Inflammatory macrophage treated with lipopolysaccharide for 1 hour (primary cell): ENCODE measurements around the gene EHD4.
A peak's percentile ranks its signal among the peaks of the same experiment; 100 is the strongest.

Source experiments
- DNase-seq, 2 donors: peaks; one replicate each; pipeline ENCODE4 v3.0.0-alpha.2; 2020 to 2022

Gene EHD4

DNA sequence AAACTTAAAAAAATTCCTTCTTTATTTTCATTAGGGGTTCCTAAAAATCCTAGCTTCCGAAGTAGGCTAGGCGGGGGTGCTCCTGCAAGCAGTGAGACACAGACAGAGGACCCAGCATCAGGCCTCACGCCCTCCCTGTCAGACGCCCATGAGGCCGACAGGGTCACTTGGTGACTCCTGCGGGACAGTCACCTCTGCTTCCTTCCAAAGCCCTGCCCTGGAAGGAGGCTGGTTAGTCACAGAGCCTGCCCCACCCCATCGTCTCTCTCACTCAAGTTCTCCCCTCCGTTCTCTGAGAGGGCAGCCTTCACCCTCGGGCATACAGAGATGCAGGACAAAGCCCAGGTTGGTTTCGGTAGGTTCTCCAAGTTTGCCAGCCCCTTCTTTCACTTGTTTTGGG is 38.6 kb downstream of the EHD4 start:
- DNase-seq, result peak in 1 of 2 donors; percentile 40

DNA sequence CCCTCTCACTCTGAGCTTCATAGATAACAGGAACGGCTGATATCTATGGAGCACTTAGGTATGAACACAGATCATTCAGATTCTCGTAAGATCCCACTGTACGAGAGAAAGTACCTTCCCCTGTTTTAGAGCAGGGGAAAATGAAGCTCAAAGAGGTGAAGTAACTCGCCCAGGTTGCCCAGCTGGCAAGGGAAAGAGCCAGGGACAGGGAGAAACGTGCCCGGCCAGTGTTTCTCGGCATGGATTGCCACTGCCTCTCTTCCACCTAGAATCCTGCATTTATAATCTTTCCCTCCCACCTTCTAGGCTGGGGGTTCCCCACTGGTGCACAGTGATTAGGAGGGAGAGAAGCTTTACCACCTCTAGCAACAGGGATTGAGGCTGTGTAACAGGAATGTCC is 39.0 kb downstream of the EHD4 start:
- no peak for DNase-seq

DNA sequence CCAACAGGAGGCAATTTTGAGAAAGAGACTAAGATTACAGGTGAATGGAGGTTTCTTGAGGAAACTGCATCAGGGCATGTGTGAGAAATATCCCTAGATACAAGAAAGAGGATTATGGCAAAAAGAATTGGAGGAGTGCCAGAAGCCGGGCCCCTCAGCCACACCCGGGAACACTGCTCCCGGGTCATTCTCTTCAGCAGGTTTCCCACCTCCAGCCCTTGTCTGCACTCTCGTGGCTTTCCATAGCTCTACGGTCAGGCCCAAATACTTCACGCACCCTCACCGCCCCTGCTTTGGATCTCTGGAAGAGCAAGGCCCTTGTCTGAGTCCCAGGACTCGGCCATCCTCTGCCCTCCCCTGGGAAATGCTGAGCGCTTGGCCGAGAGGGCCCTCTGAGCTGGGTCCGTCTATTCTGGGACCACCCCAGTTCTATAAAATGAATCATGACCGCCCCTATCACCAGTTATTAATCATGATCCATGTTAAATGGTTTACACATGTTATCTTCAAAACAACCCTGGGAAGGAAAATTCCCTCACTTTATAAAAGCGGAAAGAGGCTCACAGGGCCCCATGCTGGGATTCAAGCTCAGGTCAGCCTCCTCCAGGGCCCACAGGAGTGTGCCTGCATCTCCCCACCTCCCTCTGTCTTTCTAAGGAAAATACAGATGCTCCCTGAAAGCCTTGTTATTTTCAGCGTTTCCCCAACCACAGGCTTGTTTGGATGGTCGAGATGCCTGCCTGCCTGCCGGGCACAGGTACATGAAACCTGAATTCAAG is 39.7 kb downstream of the EHD4 start:
- no peak for DNase-seq

DNA sequence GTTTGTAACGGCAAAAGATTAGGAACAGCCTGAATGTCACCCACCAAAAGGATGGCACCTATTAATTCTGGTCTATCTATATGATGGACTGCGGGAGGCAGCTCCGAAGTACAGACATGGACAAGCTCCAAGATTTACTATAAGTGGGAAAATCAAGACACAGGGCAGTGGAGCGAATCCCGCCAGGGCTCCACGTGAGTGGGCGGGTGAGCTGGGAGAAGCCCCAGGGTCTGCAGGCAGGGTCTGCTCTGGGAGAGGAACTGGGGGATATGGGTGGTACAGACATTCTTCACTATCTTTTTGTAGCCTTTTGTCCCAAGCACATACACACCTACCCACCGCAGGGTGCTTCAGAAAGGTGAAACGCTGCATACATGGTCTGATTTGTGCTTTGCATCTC is 40.3 kb downstream of the EHD4 start:
- DNase-seq, result no peak

DNA sequence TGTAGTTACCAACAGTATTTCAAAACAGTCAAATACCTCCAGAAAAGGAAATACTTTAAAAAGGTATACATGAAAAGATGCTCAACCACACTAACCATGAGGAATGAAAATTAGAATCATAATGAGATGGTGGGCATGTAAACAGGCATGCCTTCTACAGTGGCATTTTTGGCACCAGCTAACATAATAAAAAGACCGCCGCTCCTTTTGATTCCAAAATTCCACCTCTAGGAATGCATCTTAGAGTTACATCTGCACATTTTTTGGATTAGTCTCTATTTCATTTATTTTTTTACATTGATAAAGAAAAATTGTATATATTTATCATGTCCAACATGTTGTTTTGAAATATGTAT is 41.5 kb downstream of the EHD4 start:
- no peak for DNase-seq

DNA sequence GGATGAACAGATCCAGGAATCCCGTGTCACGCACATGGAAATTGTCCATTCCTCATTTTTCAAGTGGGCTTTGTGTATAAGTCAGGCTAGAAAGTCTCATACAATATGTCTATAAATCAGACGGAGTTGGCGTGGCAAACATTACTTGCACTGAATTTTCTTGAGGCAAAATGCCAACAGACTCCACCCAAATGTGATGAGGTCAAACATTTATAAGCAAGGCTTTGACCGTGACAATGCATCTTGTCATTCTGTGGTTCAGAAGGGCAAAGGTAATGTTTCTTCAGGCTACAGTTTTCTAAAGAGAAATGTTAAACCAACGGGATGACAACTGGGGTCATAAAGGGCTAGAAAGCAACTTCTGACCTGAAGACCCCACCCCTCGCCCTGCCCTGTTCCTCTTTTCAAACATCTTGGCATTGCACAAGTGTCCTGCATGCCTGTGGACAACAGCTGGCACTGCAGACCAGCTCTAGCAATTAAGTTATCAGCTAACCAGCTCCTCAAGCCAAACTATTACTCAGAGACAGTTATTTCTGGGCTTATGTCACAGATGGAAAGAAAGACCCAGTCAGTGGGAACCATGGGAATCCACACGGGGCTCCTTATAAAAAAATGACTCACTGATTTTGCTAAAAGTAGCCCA is 42.0 kb downstream of the EHD4 start:
- peak; percentile 67 to 78 for DNase-seq

DNA sequence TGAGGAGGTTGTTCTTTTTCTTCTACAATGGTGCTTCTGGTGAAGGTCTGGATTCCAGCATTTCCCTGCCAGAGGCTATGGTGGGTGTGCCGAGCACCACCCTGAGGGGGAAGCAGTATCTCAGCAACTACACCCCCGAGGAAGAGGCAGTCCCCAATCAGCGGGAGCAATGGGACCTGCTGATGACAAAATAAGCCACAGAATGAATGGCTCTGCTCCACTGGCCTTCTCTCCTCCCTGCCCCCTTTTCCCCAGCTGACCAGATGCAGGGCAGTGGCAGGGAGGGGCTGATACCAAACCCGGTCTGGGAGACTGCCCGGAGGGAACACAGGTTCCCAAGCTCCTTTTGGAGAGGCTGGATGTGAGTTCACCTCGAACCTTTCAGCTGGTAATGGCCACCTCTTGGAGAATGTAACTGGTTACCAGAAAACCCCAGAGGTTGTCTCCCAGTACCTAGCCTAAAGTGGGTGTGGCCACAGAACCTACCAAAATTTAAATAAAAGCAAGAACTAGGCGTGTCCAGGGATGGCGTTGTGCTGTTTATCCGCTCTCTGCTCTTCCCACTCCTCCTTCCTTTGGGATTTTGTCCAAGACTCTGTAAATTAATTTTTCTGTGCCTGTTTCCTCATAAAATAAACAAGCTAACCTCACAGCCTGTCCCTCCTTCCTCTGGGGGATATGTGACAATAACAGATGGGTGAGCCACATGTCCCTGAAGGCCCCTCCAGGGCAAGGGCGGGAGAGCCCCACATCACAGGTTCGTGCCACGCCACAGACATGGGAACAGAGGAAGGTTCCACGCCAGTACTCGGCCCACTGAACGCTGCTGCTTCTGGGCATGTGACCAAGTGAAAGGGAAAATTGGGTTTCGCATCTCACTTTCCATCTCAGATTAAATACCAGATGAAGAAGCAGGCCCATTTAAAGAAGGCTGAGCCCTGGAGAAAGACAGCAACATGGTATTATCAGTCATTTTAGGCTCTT is 43.4 kb downstream of the EHD4 start:
- peak; percentile 37 to 41 for DNase-seq

DNA sequence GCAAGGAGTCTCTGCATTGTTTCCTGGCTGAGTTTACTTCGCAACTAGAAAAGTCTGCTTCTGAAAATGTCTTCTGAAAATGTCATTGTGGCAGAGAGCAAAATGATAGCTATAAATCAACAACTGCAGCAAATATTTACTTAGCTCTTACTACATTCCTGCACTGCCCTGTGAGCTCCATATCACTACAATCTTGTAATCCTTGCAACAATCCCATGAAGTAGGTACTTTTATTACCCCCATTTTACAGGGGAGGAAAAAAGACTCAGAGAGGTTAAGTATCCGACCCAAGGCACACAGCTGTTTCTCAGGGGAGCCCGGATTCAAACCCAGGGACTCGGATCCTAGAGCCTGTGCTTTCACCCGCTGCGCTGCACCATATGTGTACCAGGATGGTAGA is 44.3 kb downstream of the EHD4 start:
- DNase-seq, result no peak

DNA sequence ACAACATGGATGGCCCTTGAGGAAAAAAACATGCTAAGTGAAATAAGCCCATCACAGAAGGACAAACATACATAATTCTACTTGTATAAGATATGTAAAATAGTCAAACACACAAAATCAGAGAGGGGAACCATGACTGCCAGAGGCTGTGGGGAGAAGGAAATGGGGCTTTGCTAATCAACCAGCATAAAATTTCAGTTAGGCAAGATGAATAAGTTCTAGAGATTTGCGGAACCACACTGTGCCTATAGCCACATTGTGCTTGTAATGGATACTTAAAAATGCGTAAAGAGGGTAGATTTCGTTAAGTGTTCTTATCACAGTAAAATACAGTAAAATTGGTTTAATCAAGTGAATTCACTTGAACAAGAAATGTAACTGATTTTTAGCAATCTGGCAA is 44.8 kb downstream of the EHD4 start:
- peak in 1 of 2 donors; percentile 75 for DNase-seq

DNA sequence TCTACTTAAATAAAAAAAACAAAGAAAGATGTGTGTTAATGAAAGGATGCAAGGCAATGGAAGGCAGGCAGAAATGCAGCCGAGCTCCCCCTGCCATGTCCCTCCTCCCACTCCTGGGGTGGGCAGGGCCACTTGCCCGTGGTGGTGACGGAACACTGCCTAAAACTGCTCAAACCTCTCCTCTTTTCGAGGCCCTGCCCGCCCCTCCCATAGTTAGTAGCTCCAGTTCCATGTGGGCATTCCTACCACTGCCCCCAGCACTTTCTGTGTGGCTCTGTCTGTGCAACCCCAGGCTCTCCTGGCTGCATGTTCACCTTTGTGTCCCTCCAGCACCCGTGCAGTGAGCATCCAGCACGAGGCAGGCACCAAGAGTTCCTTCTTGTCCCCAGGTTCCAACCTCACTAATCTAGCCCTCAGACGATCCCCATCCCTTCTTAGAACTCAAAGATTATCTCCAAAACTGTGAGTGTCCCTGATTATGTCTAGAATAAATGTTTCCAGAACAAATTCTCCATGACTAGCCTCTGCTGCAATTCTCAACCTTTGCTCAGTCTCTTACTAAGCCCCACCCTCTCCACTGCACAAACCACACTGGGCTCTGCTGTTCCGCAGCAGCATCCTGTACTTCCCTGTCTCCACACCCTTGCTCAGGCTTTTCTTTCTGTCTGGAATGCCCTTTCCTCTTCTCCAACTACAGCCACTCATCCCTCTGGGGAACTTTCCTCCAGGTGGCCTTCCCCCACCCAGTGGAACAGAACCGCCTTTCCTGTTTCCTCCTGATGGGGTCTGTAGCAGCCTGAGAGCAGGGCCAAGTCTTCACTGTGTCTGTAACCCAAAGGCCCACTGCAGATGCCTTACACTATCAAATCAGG is 45.9 kb downstream of the EHD4 start:
- peak; percentile 33 to 53 for DNase-seq

DNA sequence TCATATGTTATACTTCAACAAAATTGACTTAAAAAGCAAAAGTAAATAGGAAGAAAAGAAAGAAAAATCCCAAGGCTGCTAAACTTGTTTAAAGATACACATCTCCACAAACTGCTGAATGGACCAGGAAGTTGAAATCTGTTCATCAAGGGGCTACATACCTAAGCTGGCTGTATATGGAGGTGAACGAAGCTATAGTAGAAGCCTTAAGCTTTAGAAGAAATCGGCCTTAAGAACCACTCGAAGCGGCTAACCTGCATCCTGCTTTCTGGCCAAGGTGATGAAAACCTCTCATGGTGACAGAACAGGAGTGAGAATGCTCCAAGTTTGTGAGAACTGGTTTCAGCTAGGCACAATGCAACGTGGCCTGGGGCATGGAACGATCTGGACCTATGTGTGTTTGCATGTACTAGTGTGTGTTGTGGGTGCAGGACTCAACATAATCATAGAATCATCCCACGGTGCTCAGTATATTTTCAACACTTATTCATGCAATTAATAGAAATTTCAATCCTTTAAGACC is 47.2 kb downstream of the EHD4 start:
- DNase-seq, result no peak

DNA sequence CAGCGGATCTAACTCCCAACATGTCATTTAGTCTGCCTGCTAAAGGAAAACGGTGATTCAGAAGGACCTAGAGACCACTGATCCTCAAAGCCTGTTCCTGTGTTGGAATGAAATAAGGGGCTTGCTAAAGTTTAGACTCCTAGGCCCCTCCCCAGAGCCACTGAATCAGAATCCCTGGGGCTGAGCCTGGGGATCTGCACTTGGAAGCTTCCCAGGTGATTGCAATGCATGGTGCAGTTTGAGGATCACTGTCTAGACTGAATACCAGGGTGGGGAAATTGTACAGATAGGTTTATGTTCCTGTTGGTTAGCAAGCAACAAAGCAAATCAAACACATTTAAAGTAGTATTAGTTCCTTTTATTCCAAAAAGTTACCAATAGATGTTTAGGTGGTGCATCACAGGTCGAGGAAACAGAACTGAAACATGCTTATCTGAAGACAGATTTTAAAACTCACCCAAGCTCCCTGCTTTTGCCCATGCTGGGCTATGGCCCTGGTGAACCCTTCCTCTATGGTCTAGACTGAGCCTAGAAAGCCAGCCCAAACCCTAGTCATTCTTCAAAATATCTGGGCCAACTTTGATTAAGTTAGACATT is 48.9 kb downstream of the EHD4 start:
- no peak for DNase-seq

DNA sequence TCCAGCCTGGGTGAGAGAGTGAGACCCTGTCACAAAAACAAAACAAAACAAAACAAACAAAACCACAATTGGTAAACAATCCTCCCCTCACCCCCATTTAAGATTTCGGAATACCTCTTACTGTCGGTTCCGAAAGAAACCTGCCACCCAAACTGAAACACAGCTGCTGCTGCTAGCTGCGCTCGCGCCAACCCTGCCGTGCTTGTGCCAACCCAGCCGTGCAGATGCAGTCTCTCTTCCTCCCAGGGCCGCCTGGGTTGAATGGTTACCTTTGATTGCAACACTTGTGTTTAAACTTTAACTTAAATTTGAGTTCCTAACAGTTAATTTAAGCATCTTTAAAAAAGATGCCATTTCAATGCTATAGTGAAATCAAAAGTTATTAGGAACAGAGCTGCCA is 50.0 kb downstream of the EHD4 start:
- no peak for DNase-seq

DNA sequence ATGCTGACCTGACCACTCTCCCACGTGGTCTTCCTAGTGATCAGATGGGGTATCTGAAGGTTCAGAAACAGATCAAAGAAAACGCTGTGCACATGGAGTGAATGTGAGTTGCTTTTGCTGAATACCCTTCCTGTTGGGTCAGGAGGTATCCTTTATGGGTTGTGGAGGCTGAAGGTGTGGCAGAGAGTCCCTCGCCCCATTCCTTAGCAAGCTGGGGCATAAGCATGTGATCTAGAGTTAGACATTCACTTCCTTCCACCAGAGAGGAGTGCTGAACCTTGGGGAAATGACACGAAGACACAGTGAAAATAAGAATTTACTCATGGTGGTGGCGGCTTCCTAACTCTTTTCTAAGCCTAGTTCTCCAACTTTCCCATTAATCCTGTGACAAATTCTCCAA is 50.7 kb downstream of the EHD4 start:
- no peak for DNase-seq

DNA sequence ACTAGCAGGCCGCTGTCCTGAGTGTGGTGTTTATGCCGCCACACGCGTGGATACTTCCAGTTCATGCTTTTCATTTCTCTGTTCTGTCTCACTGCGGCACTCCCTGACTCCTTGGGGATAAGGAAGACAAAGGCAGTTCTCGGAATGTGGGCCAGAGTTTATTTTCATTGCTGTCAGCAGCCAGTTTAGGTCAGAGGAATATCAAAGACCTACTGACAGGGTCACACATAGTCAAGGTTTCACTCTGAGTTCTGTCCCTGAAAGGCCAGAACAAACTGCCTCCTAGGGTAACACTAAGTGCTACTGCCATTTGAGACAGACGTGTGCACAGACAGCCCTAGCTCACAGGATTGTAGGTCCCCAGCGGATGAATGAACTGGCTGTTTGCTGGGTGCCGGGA is 51.2 kb downstream of the EHD4 start:
- no peak for DNase-seq

DNA sequence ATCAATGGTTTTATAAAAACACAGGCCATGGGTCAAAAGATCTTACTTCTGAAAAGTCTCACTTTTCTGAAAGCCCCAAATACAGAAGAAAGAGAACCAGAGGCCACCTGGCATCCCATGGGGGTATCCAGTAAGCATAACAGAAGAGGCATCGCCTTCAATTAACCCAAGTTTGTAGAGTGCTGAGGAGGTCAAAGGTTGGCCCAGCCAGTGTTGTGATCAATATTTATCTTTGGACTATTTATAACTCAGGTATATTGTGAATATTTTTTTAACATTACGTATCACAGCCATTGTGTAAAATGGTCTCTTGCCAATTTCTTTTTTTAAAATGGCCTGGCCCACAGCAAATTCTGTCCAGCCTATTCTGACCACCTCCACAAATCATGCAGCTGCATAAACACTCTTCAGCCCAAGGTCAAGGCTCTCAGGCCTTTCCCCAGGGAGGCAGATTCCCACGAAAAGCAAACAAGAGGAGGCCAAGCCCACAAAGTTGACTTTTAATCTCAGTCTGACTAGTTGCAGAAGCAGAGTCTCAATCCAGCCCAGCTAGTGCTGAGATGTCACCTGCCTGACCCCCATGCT is 52.3 kb downstream of the EHD4 start:
- no peak for DNase-seq

DNA sequence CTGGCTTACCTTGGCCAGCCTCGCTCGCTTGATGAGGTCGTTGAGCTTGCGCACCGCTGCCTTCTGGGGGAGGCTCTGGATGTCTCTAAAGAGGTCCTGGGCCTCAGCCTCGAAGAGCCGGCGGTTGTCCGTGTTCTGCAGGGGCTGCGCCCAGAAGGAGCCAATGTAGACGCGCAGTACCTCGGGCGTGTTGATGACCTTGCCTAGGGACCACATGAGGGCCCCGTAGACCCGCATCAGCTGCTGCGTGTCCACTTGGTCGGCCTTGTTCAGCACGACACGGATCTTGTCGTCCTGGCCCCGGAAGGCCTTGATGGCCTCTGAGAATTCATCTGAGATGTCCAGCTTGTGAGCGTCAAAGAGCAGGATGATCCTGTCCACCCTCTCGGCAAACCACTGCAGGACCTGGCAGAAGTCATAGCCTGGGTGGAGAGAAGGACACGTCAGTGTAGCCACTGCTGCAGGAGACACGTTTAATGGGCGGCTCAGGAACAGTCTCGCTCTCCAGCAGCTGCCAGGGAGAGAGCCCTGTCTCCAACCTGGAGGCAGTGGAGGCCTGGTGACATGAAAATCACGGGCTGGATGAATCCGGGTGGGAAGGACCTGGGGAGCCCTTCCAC is 53.0 kb downstream of the EHD4 start:
- no peak for DNase-seq

DNA sequence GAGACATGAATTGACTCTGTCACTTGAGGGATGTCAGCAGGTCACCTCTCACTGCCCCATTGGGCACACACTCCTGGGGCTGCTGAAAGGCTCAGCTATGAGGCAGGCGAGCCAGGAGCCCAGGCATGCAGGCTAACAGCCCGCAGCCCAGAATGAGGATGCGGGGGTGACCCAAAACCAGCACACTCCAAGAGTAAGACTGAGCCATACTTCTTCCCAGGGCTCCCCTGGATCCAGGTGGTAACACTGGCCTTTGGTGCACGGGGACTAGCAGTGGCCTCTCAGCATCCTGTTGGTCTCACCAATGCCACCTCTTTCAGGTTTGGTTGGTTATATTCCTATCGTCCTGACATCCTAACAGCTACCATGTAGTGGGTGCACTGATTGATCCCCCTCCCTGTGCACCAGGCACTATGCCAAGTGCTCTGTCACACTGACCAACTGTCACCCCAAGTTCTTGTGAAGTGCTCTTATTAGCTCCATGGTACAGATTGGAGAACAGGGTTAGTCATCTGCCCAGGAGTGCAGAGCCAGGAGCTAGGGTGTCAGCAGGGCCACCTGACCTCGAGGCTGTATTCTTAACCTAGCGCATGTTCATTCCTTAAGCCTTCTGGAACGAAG is 53.7 kb downstream of the EHD4 start:
- no peak for DNase-seq

DNA sequence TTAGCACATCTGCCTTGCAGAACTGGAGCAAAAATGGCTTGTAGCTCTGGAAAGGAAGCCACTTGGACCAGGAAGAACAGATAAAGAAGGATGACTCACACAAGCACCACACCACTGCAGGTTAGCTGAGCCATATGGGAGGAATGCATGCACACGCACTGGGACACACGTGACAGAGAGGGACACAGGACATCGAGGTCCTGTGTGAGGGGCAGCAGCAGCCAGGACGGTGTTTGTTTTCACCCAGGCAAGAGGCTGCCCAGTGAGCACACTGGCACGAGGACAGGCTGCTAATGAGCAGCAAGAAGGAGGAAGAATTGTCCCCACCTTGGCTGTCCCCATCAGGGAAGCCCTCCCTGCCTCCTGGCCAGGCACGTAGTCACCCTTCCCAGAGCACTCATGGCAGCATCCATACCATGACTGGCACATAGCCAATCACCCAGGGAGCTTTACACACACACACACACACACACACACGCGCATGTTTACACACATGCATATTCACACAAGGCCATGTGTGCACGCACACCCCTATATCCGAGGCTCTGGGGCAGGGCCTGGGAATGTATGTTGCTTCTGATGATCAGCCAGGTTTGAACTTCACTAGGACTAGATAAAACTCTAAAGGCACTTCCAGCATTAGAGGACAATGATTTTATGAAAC is 54.5 kb downstream of the EHD4 start:
- DNase-seq, result no peak
